HG03196 (cell line): ENCODE measurements around the gene ABCA2.
"Not testable (repeated sequence)": the region's sequence is repeated elsewhere in the genome, so short reads cannot be mapped to it uniquely, and the experiment has no call there.

Source experiments
- ATAC-seq: cut with Tn5 transposase; IDR thresholded peaks from one replicate; pipeline ENCODE4 v1.9.1; 2021; ENCODE audit not compliant: unreplicated experiment

ABCA2 gene

DNA sequence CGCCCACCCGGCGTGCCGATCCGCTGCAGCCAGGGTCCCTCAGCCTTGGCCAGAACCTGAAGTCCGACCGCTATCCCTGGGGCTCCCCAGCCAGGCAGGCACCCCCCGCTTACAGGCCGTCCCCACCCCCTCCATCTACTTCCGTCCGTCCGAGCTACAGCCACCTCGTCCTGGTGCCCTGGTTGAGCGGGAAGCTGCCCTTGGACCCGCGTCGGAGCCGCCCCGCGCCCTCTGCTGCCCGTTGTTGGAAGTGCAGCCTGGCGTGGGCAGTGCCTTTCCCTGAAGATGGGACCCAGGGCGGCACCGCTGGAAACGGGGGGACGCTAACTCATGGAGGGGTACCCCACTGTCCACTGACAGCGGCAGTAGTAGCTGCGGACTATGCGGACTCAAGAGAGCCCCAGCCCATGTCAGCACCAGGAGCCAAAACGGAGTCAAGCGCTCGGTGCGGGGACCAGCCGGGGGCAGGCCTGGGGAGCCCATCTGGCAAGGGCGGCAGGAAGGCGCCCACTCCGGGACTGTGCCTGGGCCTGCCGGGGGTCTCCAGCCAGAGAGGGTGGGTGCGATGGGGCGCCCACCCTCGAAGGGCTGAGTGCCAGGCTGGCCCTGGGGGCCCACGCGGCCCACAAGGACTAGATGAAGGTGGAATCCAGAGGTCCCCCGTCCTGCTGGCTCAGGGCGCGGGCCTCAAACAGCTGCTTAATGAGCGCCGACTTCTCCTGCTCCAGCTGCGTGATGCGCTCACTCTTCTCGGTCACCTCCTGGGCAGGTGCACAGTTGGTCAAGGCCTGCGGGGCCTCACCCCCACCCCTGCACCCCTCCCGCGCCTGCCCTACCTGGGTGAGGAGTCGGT lies 36.2 kb upstream of the ABCA2 start:
- no peak for ATAC-seq

DNA sequence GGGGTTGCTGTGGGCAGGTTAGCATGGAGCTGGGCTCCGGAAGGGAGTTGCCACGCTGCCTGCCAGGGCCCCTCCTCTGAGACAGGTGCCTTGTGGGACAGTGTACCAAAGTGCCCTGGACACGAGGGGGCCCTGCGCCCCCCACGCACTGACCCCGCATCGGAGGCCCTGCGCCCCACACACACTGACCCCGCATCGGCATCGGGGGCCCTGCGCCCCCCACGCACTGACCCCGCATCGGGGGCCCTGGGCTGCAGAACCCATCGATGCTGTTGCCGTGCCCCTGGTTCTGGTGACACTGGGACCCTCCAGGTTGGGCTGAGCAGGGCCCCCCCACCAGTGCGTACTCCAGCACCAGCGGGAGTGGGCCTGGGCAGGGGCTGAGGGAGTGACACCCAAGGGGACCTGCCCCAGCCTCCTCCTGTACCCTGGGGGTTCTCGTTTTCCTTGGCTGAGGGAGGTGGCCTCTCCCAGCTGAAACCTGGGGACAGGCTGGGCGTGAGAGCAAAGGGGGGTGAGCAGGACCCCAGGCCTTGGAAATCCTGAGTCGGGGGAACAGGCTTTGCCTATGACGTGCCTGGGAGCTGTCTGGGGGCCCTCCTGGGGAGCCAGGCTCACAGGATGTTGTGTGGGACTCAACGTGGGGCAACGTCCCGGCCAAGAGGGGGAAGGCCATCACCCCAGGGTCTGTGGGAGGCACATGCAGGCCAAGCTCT lies 35.4 kb upstream of the ABCA2 start:
- ATAC-seq: no peak

DNA sequence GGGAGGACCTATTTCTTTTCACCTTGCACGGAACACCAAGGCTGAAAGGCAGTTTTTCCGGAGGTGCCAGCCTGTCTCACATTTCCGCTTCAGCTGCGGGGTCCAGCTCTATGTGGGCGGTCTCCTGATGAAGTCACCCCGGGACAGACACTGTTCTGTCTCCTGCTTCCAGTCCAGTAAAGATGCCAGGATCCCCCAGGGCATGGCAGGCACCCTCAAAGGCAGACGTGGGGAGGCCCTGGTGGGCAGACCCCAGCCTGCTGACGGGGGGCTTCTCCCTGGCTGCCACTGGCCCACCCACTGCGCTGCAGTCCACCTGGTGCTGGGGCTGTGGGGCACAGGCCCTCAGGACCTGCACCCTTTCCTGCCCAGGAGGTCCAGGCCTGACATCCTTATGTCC lies 34.8 kb upstream of the ABCA2 start:
- ATAC-seq: not testable (repeated sequence)

DNA sequence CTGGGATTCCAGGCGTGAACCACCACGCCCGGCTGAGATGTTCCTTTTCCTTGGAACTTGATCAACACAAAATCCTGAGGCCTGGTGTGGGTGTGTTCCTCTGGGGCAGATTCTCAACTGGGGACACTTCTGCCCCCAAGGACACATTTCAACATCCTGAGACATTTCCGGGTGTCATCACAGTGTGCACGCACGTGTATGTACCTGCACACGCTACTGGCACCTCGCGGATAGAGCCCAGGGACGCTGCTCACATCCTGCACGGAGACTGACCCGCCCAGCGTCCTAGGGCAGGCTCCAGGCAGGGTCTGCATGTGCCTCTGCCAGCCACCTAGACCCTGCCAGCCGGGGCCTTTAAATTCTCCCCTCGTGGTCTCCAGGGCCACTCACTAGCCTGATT lies 34.3 kb upstream of the ABCA2 start:
- no peak for ATAC-seq

DNA sequence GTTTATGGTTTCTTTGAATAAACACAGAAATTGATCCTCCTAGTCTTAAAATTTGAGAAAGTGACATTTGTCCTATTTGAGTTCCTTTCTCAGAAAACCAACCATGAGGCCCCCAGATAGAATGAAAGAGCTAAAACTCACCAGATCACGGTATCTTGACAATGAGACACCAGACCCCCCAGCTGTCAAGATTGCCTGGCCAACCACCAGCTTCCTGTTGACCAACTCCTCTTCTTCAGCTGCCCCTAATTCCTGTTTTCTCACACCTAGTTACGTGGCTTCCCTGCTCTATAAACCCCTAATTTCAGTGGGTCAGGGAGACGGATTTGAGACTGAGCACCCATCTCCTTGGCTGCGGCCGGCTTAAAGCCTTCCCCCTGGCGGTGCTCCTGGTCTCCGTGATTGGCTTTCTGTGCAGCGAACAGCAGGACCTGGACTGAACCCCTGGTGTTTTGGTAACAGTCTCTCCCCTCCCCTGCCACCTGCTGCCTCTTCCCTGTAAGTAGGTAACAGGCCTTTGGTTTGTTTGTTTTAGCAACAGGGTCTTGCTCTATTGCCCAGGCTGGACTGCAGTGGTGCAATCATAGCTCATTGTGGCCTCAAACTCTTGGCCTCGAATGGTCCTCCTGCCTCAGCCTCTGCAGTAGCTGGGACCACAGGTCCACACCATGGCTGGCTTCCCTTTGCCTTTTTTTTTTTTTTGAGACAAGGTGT lies 30.6 kb upstream of the ABCA2 start:
- ATAC-seq: no peak

DNA sequence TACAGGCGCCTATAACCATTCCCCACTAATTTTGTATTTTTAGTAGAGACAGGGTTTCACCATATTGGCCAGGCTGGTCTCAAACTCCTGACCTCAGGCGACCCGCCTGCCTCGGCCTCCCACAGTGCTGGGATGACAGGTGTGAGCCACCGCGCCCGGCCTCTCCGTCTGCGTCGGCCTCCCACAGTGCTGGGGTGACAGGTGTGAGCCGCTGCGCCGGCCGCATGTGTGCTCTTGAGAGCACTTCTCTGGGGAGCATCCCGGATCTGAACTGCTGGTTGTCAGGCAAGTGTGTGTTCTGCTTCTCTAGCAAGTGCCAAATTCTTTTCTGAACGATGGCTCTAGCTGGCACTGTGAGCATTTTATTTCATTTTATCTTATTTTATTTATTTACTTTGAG lies 29.5 kb upstream of the ABCA2 start:
- ATAC-seq: no peak

DNA sequence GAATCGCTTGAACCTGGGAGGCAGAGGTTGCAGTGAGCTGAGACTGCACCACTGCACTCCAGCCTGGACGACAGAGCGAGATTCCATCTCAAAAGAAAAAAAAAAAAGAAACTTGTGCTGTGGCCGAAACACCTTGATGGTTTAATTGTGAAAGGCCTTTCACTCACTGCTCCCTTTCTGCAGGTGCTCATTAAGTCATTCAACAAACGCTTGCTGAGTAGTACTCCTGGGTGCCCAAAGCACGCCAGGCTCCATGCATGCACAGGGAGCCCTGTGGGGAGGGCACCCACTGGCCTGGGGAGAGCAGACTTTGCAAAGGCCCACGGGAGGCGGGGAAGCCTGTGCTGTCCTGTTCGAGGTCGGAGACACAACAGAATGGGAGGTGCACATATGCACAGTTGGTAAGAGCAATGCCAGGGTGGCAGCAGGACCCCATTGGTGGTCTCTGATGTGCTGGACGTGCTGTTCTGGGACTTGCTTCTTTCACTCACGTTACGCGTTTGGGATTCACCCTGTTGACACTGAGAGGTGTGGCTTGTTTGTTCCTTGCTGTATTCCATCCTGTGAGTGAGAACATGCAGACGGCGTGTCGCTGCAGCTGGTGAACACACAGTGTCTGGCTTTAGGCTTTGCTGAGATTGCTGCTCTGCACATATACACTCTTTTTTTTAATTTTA lies 28.8 kb upstream of the ABCA2 start:
- ATAC-seq: no peak

DNA sequence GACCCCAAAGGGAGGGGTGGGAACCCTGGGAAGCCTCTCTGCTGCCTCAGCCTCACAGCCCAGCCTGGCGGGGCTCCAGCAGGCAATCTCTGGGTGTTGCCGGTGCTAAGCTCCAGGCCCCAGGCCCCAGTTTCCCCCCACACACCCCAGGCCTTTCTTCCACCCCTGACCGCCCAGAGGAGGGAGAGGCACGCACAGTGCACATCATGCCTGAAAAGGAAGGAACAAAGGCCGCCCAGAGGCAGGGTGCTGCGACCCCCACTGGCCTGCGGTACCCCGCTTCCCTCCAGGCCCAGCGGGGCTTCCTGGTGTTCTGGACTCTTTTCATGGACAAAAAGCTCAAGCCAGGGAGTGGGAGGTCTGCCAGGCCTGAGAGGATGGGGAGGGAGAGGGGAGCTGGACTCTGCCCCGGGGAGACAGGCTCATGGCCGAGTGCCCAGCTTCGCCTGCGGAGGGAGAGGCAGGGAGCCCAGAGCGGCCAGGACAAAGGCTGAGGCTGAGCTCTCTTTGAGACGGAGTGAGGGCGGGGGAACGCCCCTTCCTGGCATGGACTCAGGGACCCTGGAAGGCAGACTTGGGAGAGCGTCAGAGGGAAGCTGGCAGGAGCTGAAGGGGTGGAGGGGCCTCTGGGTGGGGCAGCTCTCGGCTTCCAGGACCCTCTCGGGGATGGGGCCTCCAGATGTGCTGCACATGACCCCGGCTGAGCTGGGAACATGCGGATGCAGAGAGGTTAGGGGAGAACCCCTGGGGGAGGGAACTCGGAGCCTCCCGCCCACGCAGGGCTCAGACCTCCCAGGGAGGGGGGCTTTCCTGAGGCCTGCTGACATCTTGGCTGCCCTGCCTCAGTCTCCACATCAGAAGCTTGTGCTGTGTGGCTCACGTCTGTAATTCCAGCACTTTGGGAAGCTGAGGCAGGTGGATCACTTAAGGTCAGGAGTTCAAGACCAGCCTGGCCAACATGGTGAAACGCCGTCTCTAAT lies 27.6 kb upstream of the ABCA2 start:
- ATAC-seq: no peak

DNA sequence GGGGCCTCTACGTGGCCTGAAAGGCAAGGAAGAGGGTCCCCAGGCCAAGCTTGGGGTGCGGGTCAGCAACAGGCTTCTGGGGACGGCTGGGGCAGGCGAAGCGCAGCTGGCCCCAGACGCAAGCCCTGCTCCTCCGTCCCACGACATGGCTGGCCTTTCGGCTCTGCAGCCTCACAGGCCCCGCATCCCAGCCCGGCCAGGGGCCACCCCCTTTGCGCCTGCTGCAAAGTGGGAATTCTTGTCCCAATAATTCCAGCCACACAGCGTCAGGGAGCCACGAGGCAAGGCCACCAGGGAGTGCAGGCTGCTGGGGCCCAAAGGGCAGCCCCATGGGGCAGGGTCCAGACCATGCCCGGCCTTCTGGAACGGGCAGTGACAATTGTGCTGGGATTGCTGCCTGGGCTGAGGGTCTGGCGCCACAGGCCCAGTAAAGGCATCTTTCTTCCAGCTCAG lies 26.9 kb upstream of the ABCA2 start:
- no peak for ATAC-seq

DNA sequence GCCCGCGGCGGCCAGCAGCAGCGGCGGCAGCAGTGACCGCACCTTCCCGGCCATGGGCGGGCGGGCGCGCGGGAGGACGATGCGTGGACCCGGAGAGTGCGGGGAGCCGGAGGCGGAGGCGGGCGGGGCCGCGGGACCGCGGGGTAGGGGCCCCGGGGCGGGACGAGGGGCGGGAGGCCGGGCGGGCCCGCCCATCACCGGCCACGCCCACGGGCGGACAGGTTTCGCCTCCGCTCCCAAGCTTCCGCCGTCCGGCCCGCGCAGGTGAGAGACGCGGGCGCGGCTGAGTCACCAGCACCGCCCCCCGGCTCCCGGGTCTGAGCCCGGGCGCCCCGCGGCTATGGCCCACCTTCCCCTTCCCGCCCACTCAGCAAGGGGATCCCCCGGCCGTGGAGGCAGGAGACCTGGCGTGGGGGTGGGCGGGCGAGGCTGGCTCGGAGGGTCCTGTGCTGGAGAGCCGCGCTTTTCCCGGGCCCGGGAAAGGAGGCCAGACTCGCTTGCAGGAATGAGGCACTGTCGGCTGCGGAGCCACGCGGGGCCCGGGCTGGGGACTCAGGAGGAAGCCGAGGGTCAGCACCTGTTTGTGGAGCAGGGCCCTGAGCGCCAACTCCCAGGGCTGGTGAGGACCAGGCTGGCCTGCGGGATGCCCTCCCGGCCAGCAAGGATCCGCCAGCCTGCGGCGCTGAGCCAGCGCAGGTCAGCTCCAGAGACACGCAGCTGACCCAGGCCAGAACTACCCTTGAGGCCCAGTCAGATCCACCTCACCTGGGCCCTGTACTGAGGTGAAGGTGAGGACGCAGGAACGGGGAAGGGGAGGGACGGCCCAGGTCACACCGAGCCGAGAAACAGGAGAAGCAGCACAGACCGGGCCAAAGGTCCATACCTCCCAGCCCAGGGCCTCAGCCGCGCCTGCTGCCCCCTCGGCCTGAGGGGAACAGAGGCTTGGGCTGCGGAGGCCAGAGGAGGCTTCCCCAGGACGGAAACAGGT lies 26.2 kb upstream of the ABCA2 start, which contains the start of gene ENTPD2:
TSS of gene ENTPD2 (minus strand) at position 118 of the 988 bp plus-strand sequence. CDS start at position 54, 64 bp downstream.
- ATAC-seq: no peak

DNA sequence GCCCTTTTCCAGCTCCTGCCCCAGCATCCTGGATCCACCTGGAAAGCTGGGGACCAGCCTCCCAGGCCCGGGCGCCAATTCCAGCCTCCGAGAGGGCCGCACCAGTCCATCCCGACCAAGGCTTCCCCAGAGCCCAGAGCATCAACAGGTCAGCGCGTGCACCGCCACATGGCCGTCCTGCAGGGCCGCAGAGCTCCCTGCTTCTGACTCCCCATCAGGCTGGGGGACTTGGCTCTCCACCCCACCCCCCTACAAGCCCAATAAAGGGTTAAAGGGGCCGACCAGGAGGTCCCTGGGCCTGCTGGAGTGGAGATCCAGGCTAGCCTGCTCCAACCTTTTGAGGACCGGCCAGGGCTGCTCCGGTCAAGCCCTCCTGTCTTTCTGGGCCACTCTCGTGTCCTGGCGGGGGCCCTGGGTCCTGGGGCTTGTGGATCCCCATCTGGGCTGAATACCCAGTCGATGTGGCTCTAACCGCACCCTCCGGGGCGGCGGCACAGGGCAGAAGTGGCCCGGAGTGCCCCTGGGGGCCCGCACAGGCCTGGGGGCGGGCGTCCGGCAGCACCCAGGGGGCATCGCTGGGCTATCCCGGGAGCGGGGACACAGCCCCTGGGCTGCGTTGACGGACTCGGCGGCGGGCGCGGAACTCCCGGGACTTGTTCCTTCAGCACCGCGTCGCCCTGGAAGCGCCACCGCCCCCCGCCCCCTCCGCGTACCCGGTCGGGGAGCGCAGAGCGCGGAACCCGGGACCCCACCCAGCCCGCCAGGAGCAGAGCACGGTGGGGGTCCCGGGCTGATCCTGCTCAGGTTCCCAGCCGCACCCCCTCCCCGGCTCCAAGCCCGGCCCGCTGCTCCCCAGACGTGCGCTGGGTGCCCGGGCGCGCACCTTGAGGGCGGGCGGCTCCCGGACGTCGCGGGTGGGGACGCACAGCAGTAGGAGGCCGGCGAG lies 25.2 kb upstream of the ABCA2 start:
- no peak for ATAC-seq

DNA sequence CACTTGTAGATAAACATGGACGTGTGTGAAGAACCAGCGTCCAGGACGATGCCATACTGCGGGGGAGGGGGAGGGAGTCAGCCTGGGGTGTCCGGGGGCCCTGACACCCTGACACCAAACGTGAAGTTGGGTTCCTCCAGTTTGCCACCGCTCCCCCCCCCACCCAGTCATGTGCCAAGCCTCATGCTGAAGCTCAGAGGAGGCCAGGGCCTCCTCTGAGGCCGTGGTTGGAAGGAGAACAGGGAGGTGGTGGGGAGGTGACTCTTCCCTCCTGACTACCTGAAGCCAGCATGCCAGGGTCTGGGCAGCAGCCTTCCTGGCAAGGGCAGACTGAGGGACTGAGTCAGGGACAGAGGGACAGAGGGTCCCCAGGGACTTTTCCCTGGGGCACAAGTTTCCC lies 24.3 kb upstream of the ABCA2 start:
- no peak for ATAC-seq

DNA sequence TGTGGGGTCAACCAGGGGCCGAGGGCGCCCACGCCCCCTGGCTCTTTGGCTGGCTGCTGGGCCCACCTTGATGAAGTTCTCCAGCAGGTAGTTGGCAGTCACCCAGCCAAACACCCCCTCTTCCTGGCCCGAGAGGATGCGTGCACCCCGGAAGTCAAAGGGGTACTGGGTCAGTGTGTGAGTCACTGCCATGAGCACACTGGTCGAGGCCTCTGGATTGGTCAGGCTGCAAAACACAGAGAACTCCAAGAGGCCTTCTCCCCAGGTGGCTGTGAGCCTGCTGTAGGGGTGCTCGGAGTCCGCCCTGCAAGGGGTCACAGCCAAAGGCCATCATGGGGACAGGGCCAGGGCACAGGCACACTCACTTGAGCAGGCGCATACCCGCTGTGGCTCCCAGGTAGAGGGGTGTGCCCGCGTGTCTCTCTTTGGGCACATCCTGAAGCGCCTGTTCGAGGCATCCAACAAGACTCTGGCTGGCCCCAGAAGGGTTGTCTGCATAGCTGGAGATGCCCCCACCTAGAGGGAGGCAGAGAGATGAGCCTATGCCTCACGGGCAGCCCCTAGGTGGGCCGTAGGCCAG lies 23.2 kb upstream of the ABCA2 start:
- ATAC-seq: no peak

DNA sequence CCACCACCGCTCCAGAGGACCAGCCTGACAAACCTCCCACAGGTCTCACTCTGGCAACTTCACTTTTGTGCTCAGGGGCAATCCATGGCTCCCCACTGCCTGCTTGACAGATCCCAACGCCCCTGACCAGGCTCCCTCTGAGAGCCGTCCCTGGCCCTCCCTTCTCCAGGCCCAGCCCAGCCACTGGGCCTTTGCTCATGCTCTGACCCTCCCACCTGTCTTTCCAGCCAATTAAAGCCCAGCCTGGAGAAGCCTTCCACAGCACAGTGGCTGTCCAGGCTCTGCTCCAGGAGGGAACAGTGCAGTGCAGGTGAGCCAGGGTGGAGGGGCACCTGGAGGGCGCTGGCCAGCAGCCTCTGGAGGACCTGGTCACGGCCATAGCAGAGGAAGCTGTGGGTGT lies 22.5 kb upstream of the ABCA2 start:
- ATAC-seq: no peak

DNA sequence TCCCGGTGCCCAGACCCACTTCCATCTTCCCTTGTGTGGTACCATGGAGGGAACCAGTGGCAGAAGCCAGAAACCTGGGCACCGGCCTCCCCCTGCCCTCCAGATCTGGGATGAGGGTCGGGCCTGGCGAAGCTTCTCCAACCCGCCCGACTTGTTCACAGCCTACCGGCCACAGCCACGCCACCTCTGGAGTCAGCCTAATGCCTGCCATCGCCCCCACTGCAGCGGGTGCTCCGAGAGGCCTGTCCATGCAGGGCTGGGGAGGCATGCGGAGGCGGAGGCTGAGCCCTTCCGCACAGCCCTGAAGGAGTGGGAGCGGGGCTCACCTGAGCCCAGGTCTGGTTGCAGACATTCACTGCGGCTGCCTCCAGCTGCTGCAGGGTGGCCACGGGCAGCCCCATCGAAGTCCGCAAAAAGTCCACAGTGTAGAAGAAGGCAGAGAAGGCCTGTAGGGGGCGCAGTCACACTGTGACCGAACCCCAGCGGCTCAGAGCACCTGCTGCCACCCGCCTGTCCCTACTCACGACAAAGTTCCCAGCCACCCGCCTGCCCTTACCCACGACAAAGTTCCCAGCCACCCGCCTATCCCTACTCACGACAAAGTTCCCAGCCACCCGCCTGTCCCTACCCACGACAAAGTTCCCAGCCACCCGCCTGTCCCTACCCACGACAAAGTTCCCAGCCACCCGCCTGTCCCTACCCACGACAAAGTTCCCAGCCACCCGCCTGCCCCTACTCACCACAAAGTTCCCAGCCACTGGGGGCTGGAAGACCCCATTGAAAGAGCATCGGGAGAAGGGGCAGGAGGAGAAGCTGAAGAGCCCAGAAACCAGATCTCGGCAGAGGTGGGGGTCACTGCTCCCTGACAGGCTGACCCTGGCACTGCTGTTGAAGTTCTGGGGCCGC lies 21.8 kb upstream of the ABCA2 start:
- no peak for ATAC-seq
